ENCODE results near the gene CNTROB. TPM values are rescaled to one million over a fixed set of nuclear protein-coding genes. Genes with fewer than 3 reads are reported as not detected.

Gene CNTROB
- total and polyA plus RNA-seq, 10 of the 15 experiments (the other 5 are each of a cell fraction or from before 2014, with no cell fraction given) = 2.0 to 36.2 (median 28.2) TPM

DNA sequence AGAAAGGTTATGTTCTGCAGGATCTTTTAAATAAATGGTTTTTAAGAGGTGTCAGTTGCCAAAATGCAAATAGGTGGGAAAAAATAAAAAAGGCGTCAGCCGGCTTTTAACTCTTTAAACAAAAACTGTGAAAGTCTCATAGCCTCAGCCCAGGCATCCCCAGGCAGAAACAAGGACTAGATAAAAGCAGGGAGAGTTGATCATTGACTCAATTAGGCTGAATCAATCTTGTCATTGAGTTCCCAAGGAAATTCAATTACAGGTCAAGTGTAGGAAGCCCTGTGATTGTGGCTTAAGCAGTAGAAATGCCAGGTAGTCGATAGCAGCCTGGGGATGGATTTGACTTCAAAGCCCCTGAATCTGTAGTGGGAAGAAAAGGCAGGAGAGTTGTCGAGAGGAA lies 39.6 kb downstream of the CNTROB start (continued):
- TF ChIP-seq E4F1 (IDR thresholded peaks at IDR 0.05; ENCODE audit: borderline replicate concordance, partially characterized antibody) = no peak
- no peak for TF ChIP-seq JUND (IDR thresholded peaks at IDR 0.05; ENCODE audit: low read depth, low read length)
- TF ChIP-seq STAT3 (IDR thresholded peaks at IDR 0.05; ENCODE audit: low read depth, low read length) = no peak
- TF ChIP-seq, protein P1, sequence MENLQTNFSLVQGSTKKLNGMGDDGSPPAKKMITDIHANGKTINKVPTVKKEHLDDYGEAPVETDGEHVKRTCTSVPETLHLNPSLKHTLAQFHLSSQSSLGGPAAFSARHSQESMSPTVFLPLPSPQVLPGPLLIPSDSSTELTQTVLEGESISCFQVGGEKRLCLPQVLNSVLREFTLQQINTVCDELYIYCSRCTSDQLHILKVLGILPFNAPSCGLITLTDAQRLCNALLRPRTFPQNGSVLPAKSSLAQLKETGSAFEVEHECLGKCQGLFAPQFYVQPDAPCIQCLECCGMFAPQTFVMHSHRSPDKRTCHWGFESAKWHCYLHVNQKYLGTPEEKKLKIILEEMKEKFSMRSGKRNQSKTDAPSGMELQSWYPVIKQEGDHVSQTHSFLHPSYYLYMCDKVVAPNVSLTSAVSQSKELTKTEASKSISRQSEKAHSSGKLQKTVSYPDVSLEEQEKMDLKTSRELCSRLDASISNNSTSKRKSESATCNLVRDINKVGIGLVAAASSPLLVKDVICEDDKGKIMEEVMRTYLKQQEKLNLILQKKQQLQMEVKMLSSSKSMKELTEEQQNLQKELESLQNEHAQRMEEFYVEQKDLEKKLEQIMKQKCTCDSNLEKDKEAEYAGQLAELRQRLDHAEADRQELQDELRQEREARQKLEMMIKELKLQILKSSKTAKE (IDR thresholded peaks at IDR 0.05; ENCODE audit: low read depth, poor library complexity, severe bottlenecking) = no peak
- TF ChIP-seq CREM (IDR thresholded peaks at IDR 0.05; ENCODE audit: low read depth) = no peak

DNA sequence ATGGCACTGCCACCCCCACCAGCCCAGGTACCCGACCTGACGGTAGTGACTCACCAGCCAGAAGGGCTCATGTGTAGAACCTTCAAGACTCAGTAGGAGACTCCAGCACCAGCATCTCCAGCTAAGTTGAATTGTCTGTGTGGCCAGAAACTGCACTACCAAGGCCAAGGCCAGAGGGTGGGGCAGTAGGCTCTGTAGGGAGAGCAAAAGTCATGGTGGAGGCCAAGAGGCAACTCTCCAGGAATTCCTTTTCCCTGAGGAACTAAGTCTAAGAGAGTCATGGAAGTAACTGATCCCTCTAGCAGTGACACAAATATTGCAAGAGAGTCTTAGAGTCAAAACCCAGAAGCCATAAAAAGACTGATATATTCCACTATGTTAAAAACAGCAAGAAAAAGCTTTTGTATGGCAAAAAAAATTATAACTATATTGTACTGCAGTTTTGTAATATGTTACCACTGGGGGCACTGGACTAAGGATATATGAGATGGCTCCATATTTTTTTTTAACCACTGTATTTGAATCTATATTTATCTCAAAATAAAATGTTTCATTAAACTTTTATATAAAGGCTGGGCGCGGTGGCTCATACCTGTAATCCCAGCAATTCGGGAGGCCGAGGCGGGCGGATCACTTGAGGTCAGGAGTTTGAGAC lies 40.3 kb downstream of the CNTROB start:
- H3K27me3 ChIP-seq (replicated peaks in 1 of 2; ENCODE audit: control insufficient read depth in 2 of 2, insufficient read depth in 2 of 2, low read length in 1 of 2) = no peaks in the 10 kb centered on the region
- no peak overlapping the region for H3K9ac ChIP-seq (ENCODE audit: control insufficient read depth, insufficient read depth, low read length)
- H3K27ac ChIP-seq (ENCODE audit: control insufficient read depth, insufficient read depth) = no peak overlapping the region
- no peaks in the 10 kb centered on the region for H4K20me1 ChIP-seq (ENCODE audit: control insufficient read depth, insufficient read depth)
- no TSS peak for BruUV-seq (replicated peaks)
- H3K4me3 ChIP-seq = no peak overlapping the region
- H3K79me2 ChIP-seq (ENCODE audit: control insufficient read depth, insufficient read depth, low read length) = no peaks in the 10 kb centered on the region
- FAIRE-seq (no peak), DNase-seq (ENCODE audit: low read depth, low spot score) (no peak), ATAC-seq (no peak)
- no peak overlapping the region for H2AFZ ChIP-seq (ENCODE audit: control insufficient read depth, low read depth, low read length)
- POLR2A ChIA-PET = interaction anchor here (0.6 kb wide), 3 partner anchors 45 to 292 kb away, joined by 3 to 4 read pairs (median 3); no protein-coding TSS in a partner anchor
- 58% methylated on average over 8 of the region's 8 CpGs for WGBS (ENCODE audit: insufficient coverage, insufficient replicate concordance, low lambda C conversion rate, missing lambda C conversion rate)
- SMC1A ChIA-PET (ENCODE audit: uncharacterized antibody, unreplicated experiment) = interaction anchor here (0.8 to 1.4 kb wide), 2 partner anchors 10 to 28 kb away, joined by 4 read pairs; no protein-coding TSS in a partner anchor
- CTCF ChIA-PET = interaction anchor here (0.7 to 1.4 kb wide), 5 partner anchors 8 to 32 kb away, joined by 3 to 8 read pairs (median 3); no protein-coding TSS in a partner anchor
- RAD21 ChIA-PET (ENCODE audit: unreplicated experiment) = interaction anchor here (0.6 kb wide), 1 partner anchor 60 kb away, joined by 3 read pairs; no protein-coding TSS in a partner anchor
- H3K4me1 ChIP-seq (ENCODE audit: control insufficient read depth, insufficient read depth, low read length) = no peaks in the 10 kb centered on the region
- intact Hi-C loops (cut with micrococcal nuclease; ENCODE audit: unreplicated experiment) (no loop called here), in situ Hi-C loops (cut with MboI) (no loop called here)
- no peaks in the 10 kb centered on the region for H3K36me3 ChIP-seq (ENCODE audit: control insufficient read depth in 2 of 2, insufficient read depth in 2 of 2, low read length in 1 of 2)
- no peak overlapping the region for H3K4me2 ChIP-seq (ENCODE audit: control insufficient read depth, insufficient read depth)
- H3K9me3 ChIP-seq (replicated peaks; ENCODE audit: control insufficient read depth, insufficient read depth, low read length) = peaks cover 7% of the 10 kb centered on the region
- TF ChIP-seq SIN3A (IDR thresholded peaks at IDR 0.05; ENCODE audit: low read depth, low read length) = no peak
- TF ChIP-seq NR2C1 (IDR thresholded peaks at IDR 0.05) = no peak
- no peak for TF ChIP-seq SPI1 (IDR thresholded peaks at IDR 0.05; ENCODE audit: borderline replicate concordance, insufficient read depth, low read depth, low read length)
- TF ChIP-seq BHLHE40 (IDR thresholded peaks at IDR 0.05; ENCODE audit: borderline replicate concordance in 1 of 2, low read depth in 2 of 2, low read length in 1 of 2) = no peak
- TF ChIP-seq POU2F2 (IDR thresholded peaks at IDR 0.05; ENCODE audit: borderline replicate concordance, low read depth, low read length) = no peak
- no peak for TF ChIP-seq NR2F1 (conservative IDR thresholded peaks at IDR 0.05)
- TF ChIP-seq, protein P2, sequence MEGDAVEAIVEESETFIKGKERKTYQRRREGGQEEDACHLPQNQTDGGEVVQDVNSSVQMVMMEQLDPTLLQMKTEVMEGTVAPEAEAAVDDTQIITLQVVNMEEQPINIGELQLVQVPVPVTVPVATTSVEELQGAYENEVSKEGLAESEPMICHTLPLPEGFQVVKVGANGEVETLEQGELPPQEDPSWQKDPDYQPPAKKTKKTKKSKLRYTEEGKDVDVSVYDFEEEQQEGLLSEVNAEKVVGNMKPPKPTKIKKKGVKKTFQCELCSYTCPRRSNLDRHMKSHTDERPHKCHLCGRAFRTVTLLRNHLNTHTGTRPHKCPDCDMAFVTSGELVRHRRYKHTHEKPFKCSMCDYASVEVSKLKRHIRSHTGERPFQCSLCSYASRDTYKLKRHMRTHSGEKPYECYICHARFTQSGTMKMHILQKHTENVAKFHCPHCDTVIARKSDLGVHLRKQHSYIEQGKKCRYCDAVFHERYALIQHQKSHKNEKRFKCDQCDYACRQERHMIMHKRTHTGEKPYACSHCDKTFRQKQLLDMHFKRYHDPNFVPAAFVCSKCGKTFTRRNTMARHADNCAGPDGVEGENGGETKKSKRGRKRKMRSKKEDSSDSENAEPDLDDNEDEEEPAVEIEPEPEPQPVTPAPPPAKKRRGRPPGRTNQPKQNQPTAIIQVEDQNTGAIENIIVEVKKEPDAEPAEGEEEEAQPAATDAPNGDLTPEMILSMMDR (IDR thresholded peaks at IDR 0.05 in 2 of 3, conservative IDR thresholded peaks at IDR 0.05 in 1 of 3; ENCODE audit: control insufficient read depth in 2 of 3, extremely low read depth in 1 of 3, insufficient read depth in 1 of 3, low read depth in 3 of 3, low read length in 3 of 3) = no peak
